Small intestine (tissue), 7 donors: ENCODE results near the gene CEMIP2. TPM values are rescaled to one million over a fixed set of nuclear protein-coding genes. Genes with fewer than 3 reads are reported as not detected.

Experiments
- DNase-seq, 2 donors: peaks; one replicate each; pipeline versions ENCODE4 v3.0.0 to v3.0.0-alpha.2; 2013
- FAIRE-seq: peaks from 2 replicates; lab custom pipeline; 2012; peaks lifted over from hg19 to GRCh38; lab: Jason Lieb, UNC
- H3K27ac ChIP-seq, 3 donors: one replicate each; pipeline ENCODE4 v1.5.1; 2013; ENCODE audit warnings: low read length in 2 of 3, mild to moderate bottlenecking in 2 of 3, control low read depth in 1 of 3, inconsistent platforms in 1 of 3, low read depth in 1 of 3, moderate library complexity in 1 of 3
- H3K27me3 ChIP-seq, 3 donors: one replicate each; pipeline ENCODE4 v1.6.1; 2013; ENCODE audit warnings: low read length in 3 of 3, inconsistent platforms in 1 of 3; ENCODE audit not compliant: control insufficient read depth in 3 of 3, insufficient read depth in 3 of 3
- H3K36me3 ChIP-seq, 3 donors: one replicate each; pipeline ENCODE4 v1.6.1; 2013; ENCODE audit warnings: low read length in 3 of 3, inconsistent platforms in 1 of 3, low read depth in 1 of 3, mild to moderate bottlenecking in 1 of 3, moderate library complexity in 1 of 3; ENCODE audit not compliant: control insufficient read depth in 3 of 3, insufficient read depth in 2 of 3
- H3K4me1 ChIP-seq, 3 donors: one replicate each; pipeline ENCODE4 v1.6.1; 2013; ENCODE audit warnings: low read length in 2 of 3, inconsistent platforms in 1 of 3, low read depth in 1 of 3, mild to moderate bottlenecking in 1 of 3, moderate library complexity in 1 of 3; ENCODE audit not compliant: control insufficient read depth in 3 of 3, insufficient read depth in 2 of 3
- H3K4me3 ChIP-seq, 3 donors: one replicate each; pipeline ENCODE4 v1.5.1; 2013; ENCODE audit warnings: low read length in 3 of 3, control low read depth in 1 of 3, inconsistent platforms in 1 of 3, low read depth in 1 of 3, mild to moderate bottlenecking in 1 of 3, moderate library complexity in 1 of 3
- H3K9me3 ChIP-seq, 2 donors: one replicate each; pipeline ENCODE4 v1.6.1; 2013; ENCODE audit warnings: low read depth in 1 of 2, low read length in 1 of 2; ENCODE audit not compliant: control insufficient read depth in 2 of 2, insufficient read depth in 1 of 2
- WGBS, 3 donors: extraction: QIAGEN DNeasy Blood & Tissue Kit; methylation state at CpG; one replicate each; pipeline ENCODE4 v1.1.7; 2013; 5-methylcytosine and 5-hydroxymethylcytosine counted together
- polyA plus RNA-seq, 4 donors: library from polyadenylated mRNA; stranded (reverse) in 3 of 4; unstranded in 1 of 4; fragments of 200-250 nt in 3 of 4; fragments of 120-200 nt in 1 of 4; gene quantifications; one replicate each; pipeline versions ENCODE4 v1.2.1 to v1.2.3, GENCODE V29; 2013
- donor health status: healthy with polysubstance abuse.
- donor health status: control.
- donor health status: control.
- donor health status: Bipolar disorder and iron deficiency.
- donor health status: healthy.

Gene CEMIP2
- polyA plus RNA-seq, 4 donors, result 29.5 to 42.6 (median 34.3) TPM

DNA sequence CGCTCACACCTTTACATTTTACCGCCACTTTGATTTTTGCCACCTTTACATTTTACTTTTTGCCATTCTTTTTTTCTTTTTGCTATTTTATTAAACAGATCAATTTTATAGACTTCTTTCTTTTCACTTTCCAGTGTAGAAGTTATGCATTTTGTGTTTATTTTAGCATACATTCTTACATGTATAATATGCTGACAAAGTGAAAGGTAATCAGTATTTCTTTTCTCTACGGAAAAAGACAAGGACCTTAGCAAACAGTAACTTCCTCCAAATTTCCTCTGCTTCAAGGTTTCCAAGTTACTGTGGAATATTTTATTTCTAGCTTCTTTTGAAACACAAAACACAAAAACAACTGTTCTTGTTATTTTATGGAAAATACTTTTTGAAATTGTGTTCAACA lies 97.0 kb downstream of the CEMIP2 start:
- 87 to 97% (median 90%) methylated on average over 3 of the region's 3 CpGs for WGBS, 3 donors
- no peak overlapping the region for H3K4me3 ChIP-seq
- FAIRE-seq, result no peak
- DNase-seq, result no peak
- H3K27me3 ChIP-seq, result peaks cover 0 to 4% (median 0%) of the 10 kb centered on the region in 3 donors
- peaks cover 0 to 6% (median 2%) of the 10 kb centered on the region in 3 donors for H3K4me1 ChIP-seq
- no peaks in the 10 kb centered on the region for H3K36me3 ChIP-seq
- peaks cover 0 to 5% of the 10 kb centered on the region in 2 donors for H3K9me3 ChIP-seq
- H3K27ac ChIP-seq, result no peak overlapping the region

DNA sequence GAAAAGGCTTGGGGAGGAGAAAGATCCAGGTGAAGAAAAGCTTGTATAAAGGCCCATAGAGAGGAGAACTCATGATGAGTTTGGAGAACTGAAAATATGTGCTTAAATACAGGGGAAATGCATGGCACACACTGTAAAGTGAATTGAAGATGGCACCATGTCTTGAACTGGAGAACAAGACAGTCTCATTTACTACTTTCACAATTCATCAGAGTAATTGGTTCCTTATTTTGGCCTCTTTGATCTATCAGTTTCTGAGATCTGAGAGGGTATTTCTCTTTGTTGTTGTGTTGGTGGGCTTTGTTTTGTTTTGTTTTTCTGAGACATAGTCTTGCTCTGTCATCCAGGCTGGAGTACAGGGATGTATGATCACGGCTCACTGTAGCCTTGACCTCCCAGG lies 98.2 kb downstream of the CEMIP2 start:
- WGBS, 3 donors, result 84 to 88% (median 87%) methylated on average over 1 of the region's 1 CpG
- FAIRE-seq (no peak), DNase-seq (no peak)
- Histone ChIP-seq H3K4me3 (no peak overlapping the region), H3K4me1 (no peaks in the 10 kb centered on the region), H3K9me3 (peaks cover 0 to 1% of the 10 kb centered on the region in 2 donors), H3K27me3 (peaks cover 0 to 4% (median 0%) of the 10 kb centered on the region in 3 donors), H3K27ac (no peak overlapping the region), H3K36me3 (no peaks in the 10 kb centered on the region)

DNA sequence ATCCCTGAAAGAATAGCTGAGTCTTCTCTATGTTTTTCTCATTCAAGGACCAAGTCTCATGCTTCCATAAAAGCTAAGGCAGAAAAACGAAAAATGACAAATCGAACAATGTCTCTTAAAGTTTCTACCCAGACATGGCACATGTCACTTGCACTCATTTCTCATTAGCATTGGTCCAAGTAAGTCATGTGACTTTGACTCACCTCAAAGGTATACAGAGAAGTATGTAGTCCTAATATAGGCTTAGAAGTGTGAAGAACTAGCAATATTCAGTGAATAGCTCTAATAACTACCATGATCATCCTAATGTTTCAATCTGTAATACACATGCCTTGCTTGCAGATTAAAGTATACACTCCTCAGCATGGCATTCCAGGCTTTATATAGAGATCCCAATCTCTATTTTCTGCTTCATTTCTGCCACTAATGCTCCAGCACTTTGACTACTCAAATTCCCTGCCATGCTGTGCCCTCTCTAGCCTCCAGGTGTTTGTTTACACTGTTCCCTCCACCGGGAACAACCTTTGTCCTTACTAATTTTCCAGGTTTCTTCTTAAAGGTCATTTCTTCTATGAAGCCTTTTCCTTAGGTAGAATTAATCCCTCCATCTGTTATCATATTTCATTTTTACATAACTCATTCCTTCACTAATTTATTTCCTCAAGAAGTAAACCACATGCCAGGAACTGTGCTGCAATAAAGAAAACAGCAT lies 98.9 kb downstream of the CEMIP2 start:
- H3K4me3 ChIP-seq, result no peak overlapping the region
- no peaks in the 10 kb centered on the region for H3K36me3 ChIP-seq
- no peak for FAIRE-seq
- no peaks in the 10 kb centered on the region for H3K9me3 ChIP-seq
- no peak for DNase-seq
- no peak overlapping the region for H3K27ac ChIP-seq
- H3K27me3 ChIP-seq, result peaks cover 0 to 4% (median 0%) of the 10 kb centered on the region in 3 donors
- WGBS, 3 donors, result 68 to 81% (median 68%) methylated on average over 3 of the region's 3 CpGs
- H3K4me1 ChIP-seq, result no peaks in the 10 kb centered on the region

DNA sequence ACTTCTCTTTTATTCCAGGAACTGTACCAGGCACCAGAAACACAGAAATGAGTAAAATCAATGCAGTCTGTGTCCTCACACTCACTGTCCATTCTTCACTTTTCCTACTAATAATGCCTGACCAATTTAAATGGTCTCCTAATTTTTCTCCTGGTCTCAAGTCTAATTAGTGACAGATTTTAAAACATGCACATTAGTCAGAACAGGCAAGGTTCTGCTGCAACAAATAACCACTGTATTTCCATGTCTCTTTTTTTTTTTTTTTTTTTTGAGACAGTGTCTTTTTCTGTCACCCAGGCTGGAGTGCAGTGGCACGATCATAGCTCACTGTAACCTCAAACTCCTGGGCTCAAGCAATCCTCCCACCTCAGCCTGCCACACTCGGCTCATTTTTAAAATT lies 99.6 kb downstream of the CEMIP2 start:
- Histone ChIP-seq H3K27me3 (peaks cover 0 to 4% (median 0%) of the 10 kb centered on the region in 3 donors), H3K36me3 (no peaks in the 10 kb centered on the region), H3K4me3 (no peak overlapping the region), H3K4me1 (no peaks in the 10 kb centered on the region), H3K27ac (no peak overlapping the region), H3K9me3 (no peaks in the 10 kb centered on the region)
- 89 to 96% (median 96%) methylated on average over 2 of the region's 2 CpGs for WGBS, 3 donors
- no peak for DNase-seq
- FAIRE-seq, result no peak

DNA sequence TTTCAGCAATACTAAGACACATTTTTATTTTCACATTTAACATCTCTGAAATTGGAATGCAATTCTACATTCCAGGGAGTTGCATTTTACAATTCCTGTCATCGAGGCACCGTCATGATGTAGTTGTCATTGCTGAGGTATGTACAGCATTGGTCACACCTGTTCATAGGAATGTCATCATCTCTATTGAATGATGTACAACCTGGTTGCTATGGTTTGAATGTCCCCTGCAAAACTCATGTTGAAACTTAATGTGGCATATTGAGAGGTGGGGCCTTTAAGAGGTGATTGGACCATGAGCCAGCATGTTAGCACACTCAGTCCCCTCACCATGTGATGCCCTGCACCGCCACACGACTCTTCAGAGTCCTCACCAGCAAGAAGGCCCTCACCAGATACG lies 103.1 kb downstream of the CEMIP2 start:
- peaks cover 0 to 4% (median 0%) of the 10 kb centered on the region in 3 donors for H3K27me3 ChIP-seq
- H3K4me3 ChIP-seq, result no peak overlapping the region
- no peak overlapping the region for H3K27ac ChIP-seq
- DNase-seq (no peak), FAIRE-seq (no peak)
- H3K9me3 ChIP-seq, result no peaks in the 10 kb centered on the region
- H3K36me3 ChIP-seq, result no peaks in the 10 kb centered on the region
- no peaks in the 10 kb centered on the region for H3K4me1 ChIP-seq
- WGBS, 3 donors, result 91 to 98% (median 95%) methylated on average over 5 of the region's 5 CpGs

DNA sequence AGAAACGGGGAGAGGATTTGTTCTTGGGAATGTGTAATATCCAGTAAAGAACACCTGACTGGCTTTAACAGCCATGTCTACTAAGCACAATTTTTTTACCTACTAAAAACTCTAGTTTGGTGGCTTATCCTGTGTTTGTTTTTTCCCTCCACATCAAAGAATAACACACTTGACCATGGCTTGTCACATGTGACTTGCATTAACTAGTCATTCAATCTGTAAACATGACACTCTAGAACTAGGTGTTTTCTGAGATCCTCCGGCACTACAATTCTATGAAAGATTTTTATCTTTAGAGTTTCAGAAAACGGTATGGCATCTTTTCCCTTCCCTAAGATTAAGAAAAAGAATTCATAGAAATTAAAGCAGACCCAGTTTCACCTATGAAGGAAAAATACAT lies 103.7 kb downstream of the CEMIP2 start:
- FAIRE-seq (no peak), DNase-seq (no peak)
- whole genome bisulfite sequencing, 3 donors, result 57 to 63% (median 57%) methylated on average over 3 of the region's 3 CpGs
- no peaks in the 10 kb centered on the region for H3K4me1 ChIP-seq
- peaks cover 0 to 4% (median 0%) of the 10 kb centered on the region in 3 donors for H3K27me3 ChIP-seq
- H3K27ac ChIP-seq, result no peak overlapping the region
- H3K4me3 ChIP-seq, result no peak overlapping the region
- H3K9me3 ChIP-seq, result no peaks in the 10 kb centered on the region
- no peaks in the 10 kb centered on the region for H3K36me3 ChIP-seq

DNA sequence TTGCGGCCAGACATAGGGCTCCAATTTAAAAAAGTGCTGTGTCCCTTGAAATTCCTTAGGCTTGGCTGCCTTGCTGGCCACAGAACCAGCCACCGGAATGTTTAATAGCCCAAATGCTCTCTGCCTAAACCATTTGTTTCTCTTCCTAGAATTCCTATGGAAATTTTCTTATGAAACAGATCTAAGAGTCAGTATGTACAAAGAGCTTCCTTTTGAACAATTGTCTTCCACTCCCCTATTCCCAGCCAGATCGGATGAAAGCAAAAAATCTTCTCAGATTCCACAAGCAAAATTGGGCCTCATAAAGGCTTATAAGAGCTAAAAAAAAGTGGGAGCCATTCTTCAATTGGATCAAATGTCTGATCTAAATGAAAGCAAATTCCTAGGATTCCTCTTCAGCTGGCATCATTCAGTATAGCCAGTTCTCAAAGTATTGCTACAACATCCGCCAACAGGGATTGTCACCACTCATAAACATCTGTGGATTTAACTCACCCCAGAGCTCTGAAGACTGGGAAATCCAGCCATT lies 104.3 kb downstream of the CEMIP2 start:
- no peak for FAIRE-seq
- no peak for DNase-seq
- Histone ChIP-seq H3K4me3 (no peak overlapping the region), H3K36me3 (no peaks in the 10 kb centered on the region), H3K27ac (no peak overlapping the region), H3K9me3 (no peaks in the 10 kb centered on the region), H3K27me3 (peaks cover 0 to 4% (median 0%) of the 10 kb centered on the region in 3 donors), H3K4me1 (no peaks in the 10 kb centered on the region)
- WGBS, 3 donors, result 88 to 94% (median 94%) methylated on average over 4 of the region's 4 CpGs

DNA sequence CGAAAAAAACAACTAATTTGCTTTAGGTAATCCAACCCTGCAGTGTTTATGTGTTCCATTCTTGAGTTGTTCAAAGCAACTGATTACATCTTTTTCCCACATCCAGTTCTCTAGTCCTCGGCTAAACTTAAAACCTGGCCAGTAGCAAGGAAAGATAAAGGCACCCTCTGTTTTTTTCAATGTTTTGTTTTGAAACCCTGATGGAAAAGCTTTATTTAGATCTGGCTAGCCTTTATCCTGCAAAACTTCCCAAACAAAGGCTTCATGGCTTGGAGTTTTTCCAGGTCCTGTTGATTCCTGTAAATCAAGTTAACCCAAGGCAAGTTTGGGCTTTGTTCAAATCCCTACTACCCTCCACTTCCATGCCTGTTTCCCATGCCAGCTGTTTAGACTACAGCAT lies 105.1 kb downstream of the CEMIP2 start:
- H3K9me3 ChIP-seq, result no peaks in the 10 kb centered on the region
- no peak overlapping the region for H3K4me3 ChIP-seq
- no peaks in the 10 kb centered on the region for H3K4me1 ChIP-seq
- H3K36me3 ChIP-seq, result no peaks in the 10 kb centered on the region
- H3K27ac ChIP-seq, result no peak overlapping the region
- WGBS, 3 donors, result 33 to 70% (median 44%) methylated on average over 2 of the region's 2 CpGs
- H3K27me3 ChIP-seq, result peaks cover 0 to 4% (median 0%) of the 10 kb centered on the region in 3 donors
- no peak for DNase-seq
- FAIRE-seq, result no peak
